A549 (cell line): ENCODE measurements around the gene KCND3.

Source experiments
- BHLHE40 ChIP-seq: IDR thresholded peaks from 2 replicates; pipeline ENCODE4 v1.6.1; 2012; ENCODE audit warnings: low read depth, low read length, inconsistent platforms
- CBX8 ChIP-seq: fragments of 200-600 bp; sonication (generic); IDR thresholded peaks from 2 replicates; pipeline ENCODE4 v1.6.1; 2016
- CEBPB ChIP-seq, 2 experiments: fragments of >200 bp in 1 of 2; sonication (Bioruptor Twin) in 1 of 2; formaldehyde crosslinking in 1 of 2; IDR thresholded peaks; 2 replicates each; pipeline ENCODE4 v1.6.1; 2012 to 2016
- CHD2 ChIP-seq: fragments of 150-350 bp; IDR thresholded peaks from 2 replicates; pipeline ENCODE4 v1.6.1; 2014; ENCODE audit warnings: low read length; ENCODE audit not compliant: partially characterized antibody
- CHD4 ChIP-seq: fragments of 200-600 bp; sonication (generic); IDR thresholded peaks from 2 replicates; pipeline ENCODE4 v1.6.1; 2016; ENCODE audit warnings: antibody characterized with exemption, mild to moderate bottlenecking, borderline replicate concordance
- EP300 ChIP-seq, 2 experiments: fragments of >200 bp; sonication (Bioruptor Twin); formaldehyde crosslinking; IDR thresholded peaks; 2 replicates in 1 of 2; 3 replicates in 1 of 2; pipeline ENCODE4 v1.6.1; 2016 to 2017
- GATA3 ChIP-seq: IDR thresholded peaks from 2 replicates; pipeline ENCODE4 v1.6.1; 2012; ENCODE audit warnings: borderline replicate concordance
- KDM1A ChIP-seq: fragments of 200-600 bp; sonication (generic); IDR thresholded peaks from 2 replicates; pipeline ENCODE4 v1.6.1; 2016; ENCODE audit warnings: low read depth, mild to moderate bottlenecking
- ZC3H11A ChIP-seq: fragments of 450-650 bp; IDR thresholded peaks from 2 replicates; pipeline ENCODE4 v1.6.1; 2014; ENCODE audit warnings: antibody characterized with exemption, mild to moderate bottlenecking
- ZNF302 ChIP-seq: fragments of 250-450 bp; sonication (Bioruptor Pico); IDR thresholded peaks from 2 replicates; pipeline ENCODE4 v1.9.0; 2021; ENCODE audit warnings: inconsistent platforms, mild to moderate bottlenecking, moderate library complexity
- TF ChIP-seq, protein P1 (sequence below): fragments of >200 bp; sonication (Bioruptor Twin); formaldehyde crosslinking; IDR thresholded peaks from 3 replicates; pipeline ENCODE4 v1.5.1; 2016
- TF ChIP-seq, protein P2 (sequence below): fragments of 450-650 bp; IDR thresholded peaks from 2 replicates; pipeline ENCODE4 v1.6.1; 2014; ENCODE audit warnings: antibody characterized with exemption
- TF ChIP-seq, protein P3 (sequence below): IDR thresholded peaks from 2 replicates; pipeline ENCODE4 v1.6.1; 2012

DNA sequence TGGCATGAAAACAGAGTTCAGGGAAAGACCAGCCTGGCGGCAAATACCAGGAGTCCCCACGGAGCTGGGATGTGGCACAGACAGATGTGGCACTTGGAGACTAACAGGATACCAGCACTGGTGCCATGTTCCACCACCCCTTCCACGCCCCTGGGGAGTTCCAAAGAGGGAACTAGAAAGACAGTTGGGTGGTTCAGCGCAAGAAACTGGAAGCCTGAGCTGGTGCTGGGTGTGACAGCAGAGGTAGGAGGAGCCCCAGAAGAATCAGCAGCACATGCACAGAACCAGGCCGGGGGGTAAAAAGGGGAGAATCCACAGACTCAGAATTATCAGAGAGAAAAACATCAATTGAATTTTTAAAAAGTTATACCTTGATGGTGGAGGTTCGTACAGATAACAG lies 211.4 kb downstream of the KCND3 start:
- TF ChIP-seq, protein P1, sequence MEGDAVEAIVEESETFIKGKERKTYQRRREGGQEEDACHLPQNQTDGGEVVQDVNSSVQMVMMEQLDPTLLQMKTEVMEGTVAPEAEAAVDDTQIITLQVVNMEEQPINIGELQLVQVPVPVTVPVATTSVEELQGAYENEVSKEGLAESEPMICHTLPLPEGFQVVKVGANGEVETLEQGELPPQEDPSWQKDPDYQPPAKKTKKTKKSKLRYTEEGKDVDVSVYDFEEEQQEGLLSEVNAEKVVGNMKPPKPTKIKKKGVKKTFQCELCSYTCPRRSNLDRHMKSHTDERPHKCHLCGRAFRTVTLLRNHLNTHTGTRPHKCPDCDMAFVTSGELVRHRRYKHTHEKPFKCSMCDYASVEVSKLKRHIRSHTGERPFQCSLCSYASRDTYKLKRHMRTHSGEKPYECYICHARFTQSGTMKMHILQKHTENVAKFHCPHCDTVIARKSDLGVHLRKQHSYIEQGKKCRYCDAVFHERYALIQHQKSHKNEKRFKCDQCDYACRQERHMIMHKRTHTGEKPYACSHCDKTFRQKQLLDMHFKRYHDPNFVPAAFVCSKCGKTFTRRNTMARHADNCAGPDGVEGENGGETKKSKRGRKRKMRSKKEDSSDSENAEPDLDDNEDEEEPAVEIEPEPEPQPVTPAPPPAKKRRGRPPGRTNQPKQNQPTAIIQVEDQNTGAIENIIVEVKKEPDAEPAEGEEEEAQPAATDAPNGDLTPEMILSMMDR: no peak
- TF ChIP-seq CHD4 (no peak), GATA3 (no peak), ZC3H11A (no peak), EP300 (IDR thresholded peaks at IDR 0.05) (no peak), BHLHE40 (no peak), CHD2 (no peak), ZNF302 (CRISPR knock-in tag) (no peak), CEBPB (IDR thresholded peaks at IDR 0.05) (no peak), CBX8 (no peak), KDM1A (no peak)
- TF ChIP-seq, protein P2, sequence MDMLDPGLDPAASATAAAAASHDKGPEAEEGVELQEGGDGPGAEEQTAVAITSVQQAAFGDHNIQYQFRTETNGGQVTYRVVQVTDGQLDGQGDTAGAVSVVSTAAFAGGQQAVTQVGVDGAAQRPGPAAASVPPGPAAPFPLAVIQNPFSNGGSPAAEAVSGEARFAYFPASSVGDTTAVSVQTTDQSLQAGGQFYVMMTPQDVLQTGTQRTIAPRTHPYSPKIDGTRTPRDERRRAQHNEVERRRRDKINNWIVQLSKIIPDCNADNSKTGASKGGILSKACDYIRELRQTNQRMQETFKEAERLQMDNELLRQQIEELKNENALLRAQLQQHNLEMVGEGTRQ: no peak
- TF ChIP-seq, protein P3, sequence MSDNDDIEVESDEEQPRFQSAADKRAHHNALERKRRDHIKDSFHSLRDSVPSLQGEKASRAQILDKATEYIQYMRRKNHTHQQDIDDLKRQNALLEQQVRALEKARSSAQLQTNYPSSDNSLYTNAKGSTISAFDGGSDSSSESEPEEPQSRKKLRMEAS: no peak
